Measurements from ENCODE around the gene ALLC. TPM values are rescaled to one million over a fixed set of nuclear protein-coding genes. Genes with fewer than 3 reads are reported as not detected.

The ALLC gene
- total and polyA plus RNA-seq, 9 of the 15 experiments (the other 6 are each of a cell fraction or from before 2014, with no cell fraction given), result not detected

GRCh38 chr2:3704692-3705091, 46.7 kb downstream of the ALLC start:
- intact Hi-C loops (cut with micrococcal nuclease), result no loop called here
- Histone ChIP-seq H3K36me3 (ENCODE audit: control insufficient read depth, insufficient read depth, low read length) (no peaks in the 10 kb centered on the region), H3K4me2 (ENCODE audit: insufficient read depth, low read length) (no peak overlapping the region), H3K4me3 (no peak overlapping the region), H2AFZ (ENCODE audit: low read depth, low read length) (no peak overlapping the region), H3K4me1 (replicated peaks in 1 of 2; ENCODE audit: control insufficient read depth in 2 of 2, insufficient read depth in 2 of 2, low read length in 2 of 2) (no peaks in the 10 kb centered on the region), H3K9me1 (ENCODE audit: control insufficient read depth, insufficient read depth, low read length) (no peaks in the 10 kb centered on the region), H3K27me3 (ENCODE audit: control insufficient read depth in 2 of 2, insufficient read depth in 2 of 2, low read length in 2 of 2) (peaks cover 11 to 14% of the 10 kb centered on the region in 2 experiments; a peak in 4 of 5 replicates), H3K27ac (ENCODE audit: extremely low read depth, low read depth, low read length) (no peak overlapping the region), H3K9me3 (replicated peaks; ENCODE audit: control insufficient read depth, insufficient read depth, low read depth, low read length) (no peaks in the 10 kb centered on the region), H3K79me2 (ENCODE audit: control insufficient read depth, insufficient read depth, low read length) (no peaks in the 10 kb centered on the region), H4K20me1 (replicated peaks; ENCODE audit: control insufficient read depth, insufficient read depth, low read length) (no peaks in the 10 kb centered on the region), H3K9ac (ENCODE audit: insufficient read depth in 1 of 2, low read depth in 2 of 2, low read length in 2 of 2) (no peak overlapping the region)
- DNase-seq (ENCODE audit: extremely low read depth in 1 of 4, low spot score in 3 of 4) (no peak), ATAC-seq (no peak), FAIRE-seq (no peak)
- ChIA-PET CTCF (ENCODE audit: low intra/inter-chr PET ratio) (no interaction called here), POLR2A (no interaction called here)
- in situ Hi-C loops (cut with MboI), result no loop called here
- TF ChIP-seq ZNF586 (CRISPR knock-in tag; conservative IDR thresholded peaks at IDR 0.05) (no peak), RNF2 (IDR thresholded peaks at IDR 0.05) (no peak), IRF1 (CRISPR knock-in tag; IDR thresholded peaks at IDR 0.05; ENCODE audit: borderline replicate concordance) (no peak)
- BruUV-seq (replicated peaks), result no TSS peak
- 0% methylated on average over 3 of the region's 6 CpGs for WGBS (ENCODE audit: insufficient coverage, low coverage, missing lambda C conversion rate)

- H3K4me1 ChIP-seq (replicated peaks in 1 of 2; ENCODE audit: control insufficient read depth in 2 of 2, insufficient read depth in 2 of 2, low read length in 2 of 2), result no peaks in the 10 kb centered on the region
- H3K36me3 ChIP-seq (ENCODE audit: control insufficient read depth, insufficient read depth, low read length), result no peaks in the 10 kb centered on the region
- in situ Hi-C loops (cut with MboI) (no loop called here), intact Hi-C loops (cut with micrococcal nuclease) (no loop called here)
- no peak overlapping the region for H3K9ac ChIP-seq (ENCODE audit: insufficient read depth in 1 of 2, low read depth in 2 of 2, low read length in 2 of 2)
- WGBS (ENCODE audit: insufficient coverage, low coverage, missing lambda C conversion rate), result 0% methylated on average over 2 of the region's 2 CpGs
- FAIRE-seq (no peak), ATAC-seq (no peak), DNase-seq (ENCODE audit: extremely low read depth in 1 of 4, low spot score in 3 of 4) (no peak)
- no peaks in the 10 kb centered on the region for H3K9me3 ChIP-seq (replicated peaks; ENCODE audit: control insufficient read depth, insufficient read depth, low read depth, low read length)
- no peak overlapping the region for H2AFZ ChIP-seq (ENCODE audit: low read depth, low read length)
- H3K4me2 ChIP-seq (ENCODE audit: insufficient read depth, low read length), result no peak overlapping the region
- peaks cover 11 to 14% of the 10 kb centered on the region in 2 experiments; a peak in 4 of 5 replicates for H3K27me3 ChIP-seq (ENCODE audit: control insufficient read depth in 2 of 2, insufficient read depth in 2 of 2, low read length in 2 of 2)
- ChIA-PET POLR2A (no interaction called here), CTCF (ENCODE audit: low intra/inter-chr PET ratio) (no interaction called here)
- BruUV-seq (replicated peaks), result no TSS peak
- H4K20me1 ChIP-seq (replicated peaks; ENCODE audit: control insufficient read depth, insufficient read depth, low read length), result no peaks in the 10 kb centered on the region
- H3K9me1 ChIP-seq (ENCODE audit: control insufficient read depth, insufficient read depth, low read length), result no peaks in the 10 kb centered on the region
- no peak overlapping the region for H3K27ac ChIP-seq (ENCODE audit: extremely low read depth, low read depth, low read length)
- H3K4me3 ChIP-seq, result no peak overlapping the region
- H3K79me2 ChIP-seq (ENCODE audit: control insufficient read depth, insufficient read depth, low read length), result no peaks in the 10 kb centered on the region
- TF ChIP-seq CGGBP1 (CRISPR knock-in tag; IDR thresholded peaks at IDR 0.05) (no peak), MITF (IDR thresholded peaks at IDR 0.05) (no peak), ATF1 (CRISPR knock-in tag; IDR thresholded peaks at IDR 0.05) (no peak), ATF1 (tag; IDR thresholded peaks at IDR 0.05) (no peak), THAP12 (CRISPR knock-in tag; IDR thresholded peaks at IDR 0.05) (no peak), BCL6 (CRISPR knock-in tag; IDR thresholded peaks at IDR 0.05) (no peak), ZNF707 (CRISPR knock-in tag; conservative IDR thresholded peaks at IDR 0.05) (no peak), CEBPG (CRISPR knock-in tag; IDR thresholded peaks at IDR 0.05) (no peak), CEBPG (tag; conservative IDR thresholded peaks at IDR 0.05 in 1 of 2, IDR thresholded peaks at IDR 0.05 in 1 of 2) (no peak), SNAPC5 (CRISPR knock-in tag; IDR thresholded peaks at IDR 0.05) (no peak)
These were observed 47.8 kb downstream of the ALLC start for GRCh38 chr2:3705782-3706181.

Data from K562 (cell line).